ENCODE measurements around the gene RBM46.

RBM46 gene, protein sequence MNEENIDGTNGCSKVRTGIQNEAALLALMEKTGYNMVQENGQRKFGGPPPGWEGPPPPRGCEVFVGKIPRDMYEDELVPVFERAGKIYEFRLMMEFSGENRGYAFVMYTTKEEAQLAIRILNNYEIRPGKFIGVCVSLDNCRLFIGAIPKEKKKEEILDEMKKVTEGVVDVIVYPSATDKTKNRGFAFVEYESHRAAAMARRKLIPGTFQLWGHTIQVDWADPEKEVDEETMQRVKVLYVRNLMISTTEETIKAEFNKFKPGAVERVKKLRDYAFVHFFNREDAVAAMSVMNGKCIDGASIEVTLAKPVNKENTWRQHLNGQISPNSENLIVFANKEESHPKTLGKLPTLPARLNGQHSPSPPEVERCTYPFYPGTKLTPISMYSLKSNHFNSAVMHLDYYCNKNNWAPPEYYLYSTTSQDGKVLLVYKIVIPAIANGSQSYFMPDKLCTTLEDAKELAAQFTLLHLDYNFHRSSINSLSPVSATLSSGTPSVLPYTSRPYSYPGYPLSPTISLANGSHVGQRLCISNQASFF

DNA sequence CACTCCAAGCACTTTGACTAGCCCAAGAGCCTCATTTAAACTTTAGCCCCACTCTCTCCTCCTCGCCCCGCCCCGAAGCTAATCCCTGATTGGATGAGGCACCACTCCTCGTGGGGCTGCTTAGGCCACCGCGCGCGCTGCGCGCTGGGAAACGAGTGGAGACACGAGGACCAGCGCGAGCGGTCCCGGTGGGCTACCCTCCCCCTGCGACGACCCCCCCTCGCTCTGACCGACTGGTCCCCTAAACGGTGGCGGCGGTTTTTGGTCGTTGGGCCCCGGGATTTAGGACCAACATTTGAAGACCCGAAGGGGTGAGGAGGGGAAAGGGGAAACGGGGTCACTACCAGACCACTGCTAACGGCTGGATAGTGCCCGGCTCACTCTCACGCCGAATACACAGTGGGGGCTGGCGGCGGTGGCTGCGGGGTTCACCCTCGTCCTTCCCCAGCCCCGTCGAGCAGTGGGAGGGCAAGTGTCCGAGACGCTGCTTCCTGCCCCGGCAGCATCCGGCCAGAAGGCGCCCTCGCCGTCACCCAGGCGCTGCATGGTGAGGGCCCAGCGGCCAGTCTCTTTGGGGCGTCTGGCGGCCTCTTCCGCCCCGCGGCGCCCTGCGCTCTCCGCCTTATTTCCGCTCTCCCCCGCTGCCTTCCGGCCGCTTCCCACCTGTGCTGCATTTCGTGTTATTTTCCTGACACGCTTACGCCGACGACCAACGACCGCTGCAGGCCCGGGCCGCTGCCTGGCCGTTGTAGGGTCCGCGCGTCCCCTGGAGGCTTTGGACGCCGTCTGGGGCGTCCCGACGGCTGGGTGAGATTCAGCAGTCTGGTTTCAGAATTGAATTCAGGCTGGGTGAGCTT lies at the start of gene RBM46:
Gene RBM46 (plus strand): TSS at position 147 of the 857 bp plus-strand sequence. CDS start 15,481 bp downstream, outside the sequence.
- DNase-seq = no peak

- no peak for DNase-seq
Measured at GRCh38 chr4:154731756-154732155, 49.3 kb upstream of the RBM46 start.

- no peak for DNase-seq
Measured at GRCh38 chr4:154732669-154733068, 48.4 kb upstream of the RBM46 start.

DNA sequence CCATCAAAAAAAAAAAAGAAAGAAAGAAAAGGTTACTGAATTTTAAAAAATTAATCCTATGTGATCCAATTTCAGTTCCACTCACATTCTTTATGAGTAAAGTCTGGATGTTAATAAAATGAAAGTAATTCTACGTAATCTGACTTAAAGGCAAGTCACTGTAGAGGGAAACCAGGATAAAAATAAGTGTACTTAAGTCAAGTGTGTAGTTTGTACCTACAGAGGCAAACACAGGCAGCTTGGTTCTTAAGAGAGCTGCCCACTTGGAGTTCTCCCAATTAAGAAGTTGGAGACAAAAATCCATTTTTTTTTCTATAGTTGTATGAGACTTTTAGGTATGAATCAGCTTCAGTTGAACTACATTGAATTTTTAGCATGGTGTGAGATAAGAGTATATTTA lies 44.3 kb upstream of the RBM46 start:
- no peak for DNase-seq

DNA sequence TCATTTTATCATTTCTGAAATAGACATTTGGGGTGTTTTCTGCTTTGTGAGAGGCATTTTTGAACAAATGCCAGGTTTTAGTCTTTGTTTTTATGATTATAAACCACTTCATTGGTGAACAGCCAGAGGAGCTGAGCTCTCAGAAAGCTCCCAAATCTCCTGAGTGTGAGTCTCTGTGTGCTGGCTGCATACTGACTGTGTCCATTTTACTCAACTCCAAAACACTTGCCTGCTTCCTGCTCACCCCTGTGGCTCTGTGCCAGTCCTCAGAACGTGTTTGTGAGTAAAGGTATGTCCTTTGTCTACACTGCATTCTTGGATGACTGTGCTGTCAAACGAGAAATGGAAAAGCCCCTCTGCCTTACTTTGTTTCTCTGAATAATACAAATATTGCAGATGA lies 42.6 kb upstream of the RBM46 start:
- no peak for DNase-seq

DNA sequence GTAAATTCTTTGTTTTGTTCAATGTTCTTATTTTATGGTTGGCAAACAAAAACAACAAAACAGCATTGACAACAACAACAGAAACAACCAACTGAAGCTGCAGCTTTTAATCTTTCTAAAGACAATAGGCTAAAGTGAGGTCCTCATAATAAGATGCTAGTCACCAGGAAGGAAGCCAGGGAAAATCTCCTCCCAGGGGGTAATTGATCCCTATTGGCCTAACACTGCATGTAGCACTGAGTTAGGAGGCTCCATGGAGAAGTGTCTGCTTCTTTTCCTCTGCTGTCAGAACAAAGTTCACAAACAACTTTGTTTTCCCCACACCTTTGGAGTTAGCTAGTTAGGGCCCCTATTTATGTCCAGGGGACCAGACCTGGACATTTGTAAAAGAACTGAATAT lies 42.0 kb upstream of the RBM46 start:
- DNase-seq = no peak

DNA sequence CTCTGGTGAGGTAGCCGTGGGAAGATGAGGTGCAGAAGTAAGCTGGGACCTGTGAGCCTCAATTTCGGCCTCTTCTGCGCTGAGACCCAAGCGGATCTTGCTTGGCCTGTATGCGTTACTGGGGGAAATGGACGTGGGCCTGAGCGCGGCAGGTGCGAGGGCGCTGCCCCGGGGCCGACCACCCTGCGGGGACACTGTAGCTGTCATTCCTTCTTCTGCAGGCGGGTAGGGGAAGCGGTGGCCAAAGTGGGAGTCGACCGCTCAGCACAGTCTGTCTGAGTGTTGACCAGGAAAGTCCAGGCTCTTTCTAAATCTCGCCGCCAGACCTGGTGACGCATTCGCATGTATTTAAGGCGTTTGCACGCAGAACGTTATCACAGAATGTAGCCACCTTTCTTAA lies 40.6 kb upstream of the RBM46 start:
- no peak for DNase-seq

DNA sequence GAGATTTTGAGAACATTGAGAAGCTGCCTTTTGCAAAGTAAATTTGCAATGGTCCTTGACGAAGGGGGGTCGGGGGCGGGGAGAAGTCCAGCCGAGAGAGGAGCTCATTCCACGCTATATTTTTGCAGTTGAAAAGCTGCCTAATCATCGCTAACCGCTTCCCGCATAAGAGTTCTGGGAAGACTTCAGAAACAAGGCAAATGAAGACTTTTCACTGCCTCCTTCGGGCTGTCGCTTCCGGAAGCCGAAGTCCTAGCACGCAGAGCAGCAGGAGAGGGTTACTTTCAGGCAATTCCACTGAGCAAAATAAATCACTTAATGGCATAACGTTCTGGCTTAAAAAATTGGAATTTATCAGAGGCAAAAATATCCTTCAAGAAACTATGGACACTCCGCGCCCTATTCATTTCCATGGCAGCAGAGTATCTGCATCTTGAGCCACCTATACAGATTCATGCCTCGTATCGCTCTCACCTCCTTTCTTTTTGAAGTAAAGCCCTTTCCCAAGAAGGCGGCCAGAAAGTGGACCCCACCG lies 39.9 kb upstream of the RBM46 start:
- DNase-seq = no peak

GRCh38 chr4:154741922-154742850 lies 38.9 kb upstream of the RBM46 start:
- no peak for DNase-seq

GRCh38 chr4:154743683-154744340 lies 37.3 kb upstream of the RBM46 start, which contains the start of gene LRAT:
Gene LRAT (plus strand): TSS chr4:154744000. CDS start chr4:154744327, 327 bp downstream.
- peak; percentile 37 for DNase-seq

GRCh38 chr4:154744341-154744926 lies 36.6 kb upstream of the RBM46 start:
- DNase-seq = no peak

DNA sequence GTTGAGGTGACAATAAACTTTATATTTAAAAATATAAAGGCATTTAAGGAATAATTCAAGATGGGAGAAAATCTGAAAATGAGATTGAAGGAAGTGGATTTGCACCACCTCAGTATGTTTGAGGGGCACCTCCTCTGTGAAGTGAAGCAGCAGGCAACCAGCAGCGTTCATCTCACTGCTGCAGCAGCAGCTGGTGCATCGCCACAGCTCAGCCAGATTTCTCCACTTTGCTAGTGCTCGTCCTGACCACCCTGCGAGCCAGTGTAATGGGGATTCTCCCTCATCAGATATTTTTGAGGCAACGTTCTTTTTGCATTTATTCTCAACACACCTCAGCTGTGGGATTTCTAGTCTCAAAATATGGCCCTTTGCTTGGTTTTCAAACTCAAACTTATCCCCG lies 23.4 kb upstream of the RBM46 start:
- DNase-seq = no peak

DNA sequence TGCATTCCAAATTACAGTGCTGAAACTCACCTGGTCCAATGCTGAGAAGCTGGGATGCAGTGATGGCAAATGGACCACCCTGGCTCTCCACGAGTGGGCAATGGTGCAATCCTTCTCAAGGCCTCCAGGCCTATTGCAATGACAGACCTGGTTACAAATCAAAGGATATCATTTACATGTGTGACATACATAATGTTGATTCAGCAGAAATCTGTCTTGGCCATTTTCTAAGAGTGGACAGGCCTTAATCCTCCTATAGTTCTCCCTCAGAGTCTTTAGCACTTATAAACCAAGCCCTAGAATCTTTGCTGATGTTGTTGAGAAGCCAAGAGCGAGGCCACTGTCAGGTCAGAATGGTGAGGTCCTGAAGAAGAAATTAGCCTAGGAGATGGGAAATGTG lies 20.2 kb upstream of the RBM46 start:
- no peak for DNase-seq

DNA sequence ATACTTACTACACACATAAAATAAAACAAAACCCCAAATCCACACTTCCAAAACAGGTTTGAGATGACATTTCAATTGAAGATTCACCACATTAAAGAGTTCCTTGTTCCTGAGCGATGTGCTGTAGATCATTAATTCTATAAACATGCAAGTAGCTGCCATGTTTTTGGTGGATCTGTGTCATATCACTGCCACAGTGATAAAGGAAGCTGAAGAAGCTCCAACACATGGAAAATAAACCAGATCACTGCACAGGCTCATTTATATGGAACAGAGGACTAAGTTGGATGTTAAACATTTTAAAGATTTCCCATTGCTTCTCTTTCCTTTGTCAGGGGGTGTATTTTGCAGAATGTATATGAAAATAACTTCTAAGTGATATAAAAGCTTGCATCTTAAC lies 2.8 kb upstream of the RBM46 start:
- no peak for DNase-seq

GRCh38 chr4:154779362-154779947 lies 1.6 kb upstream of the RBM46 start:
- DNase-seq = no peak

GRCh38 chr4:154781983-154782293 lies 866 bp downstream of the RBM46 start:
- DNase-seq = no peak

DNA sequence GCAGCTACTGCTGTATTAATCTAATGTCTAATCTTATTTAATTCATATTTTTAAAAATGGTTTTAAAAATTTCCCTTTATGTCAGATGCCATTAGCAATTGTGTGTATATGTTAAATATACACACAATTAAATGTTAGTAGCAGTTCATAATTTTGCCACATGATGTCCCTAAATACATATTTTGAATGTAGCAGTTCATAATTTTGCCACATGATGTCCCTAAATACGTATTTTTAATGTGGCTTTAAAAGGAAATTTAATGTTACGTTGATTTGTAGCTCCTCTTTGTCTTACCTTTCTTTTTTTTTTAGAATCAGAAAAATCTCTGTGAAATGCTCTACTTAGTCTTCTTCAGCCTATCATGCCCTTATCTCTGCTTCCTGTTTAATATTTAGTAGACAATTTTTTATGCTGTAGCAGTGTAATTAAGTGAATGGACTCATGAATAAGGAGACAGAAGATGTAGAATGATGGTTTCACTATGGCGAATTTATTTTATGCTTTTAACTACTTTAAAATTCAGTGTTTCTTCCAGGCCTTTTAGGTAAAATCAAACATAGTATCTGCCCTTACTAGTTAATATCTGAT lies 26.1 kb downstream of the RBM46 start:
- DNase-seq = no peak

DNA sequence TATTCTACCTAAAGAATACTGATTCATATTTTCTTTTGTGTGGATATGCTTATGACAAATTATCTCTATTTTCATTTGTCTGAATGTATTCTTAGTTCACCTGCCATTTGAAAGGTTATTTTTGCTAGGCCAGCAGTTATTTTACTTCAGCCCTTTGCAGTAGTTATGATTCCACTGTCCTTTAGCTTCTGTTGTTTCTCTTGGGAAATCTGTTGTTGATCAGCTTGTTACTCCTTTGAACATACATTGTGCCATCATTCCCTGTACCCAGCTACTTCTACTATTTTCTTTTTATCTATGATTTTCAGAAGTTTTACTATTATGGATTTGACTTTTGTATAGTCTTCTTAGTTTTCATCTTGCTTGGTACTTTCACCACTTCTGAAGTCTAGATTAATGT lies 37.2 kb downstream of the RBM46 start:
- DNase-seq = no peak

DNA sequence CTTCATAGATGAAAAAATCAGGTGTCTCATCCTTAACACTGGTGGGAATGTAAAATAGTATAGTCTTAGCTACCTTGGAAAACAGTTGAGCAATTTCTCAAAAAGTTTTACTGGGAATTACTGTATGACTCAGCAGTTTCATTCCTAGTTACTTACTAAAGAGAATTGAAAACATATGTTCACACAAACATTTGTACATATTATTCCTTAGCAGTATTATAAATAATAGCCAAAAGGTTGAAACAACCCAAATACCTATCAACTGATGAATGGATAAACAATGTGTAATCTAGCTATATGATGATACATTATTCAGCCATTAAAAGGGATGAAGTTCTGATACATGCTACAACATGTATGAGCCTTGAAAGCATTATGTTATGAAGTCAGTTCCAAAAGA lies 41.7 kb downstream of the RBM46 start:
- no peak for DNase-seq

- DNase-seq = no peak
Measured at GRCh38 chr4:154836030-154836429, 55.0 kb downstream of the RBM46 start.

GRCh38 chr4:154836513-154836912 lies 55.4 kb downstream of the RBM46 start:
- no peak for DNase-seq

Data from femur (tissue), 1 donor.